Neuronal stem cell (in vitro differentiated cells): ENCODE measurements around the gene SEC14L3.

Source experiments
- DNase-seq: peaks from one replicate; pipeline ENCODE4 v3.0.0-alpha.2; 2013; ENCODE audit warnings: low spot score
- H2AFZ ChIP-seq: one replicate; pipeline ENCODE4 v1.6.1; 2013; ENCODE audit warnings: mild to moderate bottlenecking, low read length, inconsistent platforms
- H2AK5ac ChIP-seq: 2 replicates; pipeline ENCODE4 v1.6.1; 2013; ENCODE audit warnings: low read depth, mild to moderate bottlenecking, inconsistent platforms, low read length, moderate library complexity, mixed read lengths
- H2BK120ac ChIP-seq: 2 replicates; pipeline ENCODE4 v1.6.1; 2013; ENCODE audit warnings: low read depth, mild to moderate bottlenecking, inconsistent platforms, low read length, moderate library complexity, mixed read lengths
- H2BK12ac ChIP-seq: one replicate; pipeline ENCODE4 v1.6.1; 2013; ENCODE audit warnings: low read length, inconsistent platforms
- H2BK15ac ChIP-seq: 2 replicates; pipeline ENCODE4 v1.6.1; 2013; ENCODE audit warnings: mild to moderate bottlenecking, low read length, inconsistent platforms, mixed read lengths
- H2BK5ac ChIP-seq: one replicate; pipeline ENCODE4 v1.6.1; 2013; ENCODE audit warnings: inconsistent platforms, mild to moderate bottlenecking, low read length, moderate library complexity
- H3K14ac ChIP-seq: one replicate; pipeline ENCODE4 v1.6.1; 2013; ENCODE audit warnings: low read length, inconsistent platforms
- H3K18ac ChIP-seq: 2 replicates; pipeline ENCODE4 v1.6.1; 2013; ENCODE audit warnings: low read length, inconsistent platforms
- H3K23ac ChIP-seq: 2 replicates; pipeline ENCODE4 v1.6.1; 2013; ENCODE audit warnings: low read depth, mild to moderate bottlenecking, mixed read lengths, low read length, inconsistent platforms; ENCODE audit not compliant: poor library complexity
- H3K27ac ChIP-seq: replicated peaks from 3 replicates; pipeline ENCODE4 v1.5.1; 2013; ENCODE audit warnings: low read length, inconsistent platforms
- H3K27me3 ChIP-seq, 3 experiments: 2 replicates each; pipeline ENCODE4 v1.6.1; 2013; ENCODE audit warnings: low read length in 3 of 3, mild to moderate bottlenecking in 2 of 3, inconsistent platforms in 1 of 3, low read depth in 1 of 3, mixed read lengths in 1 of 3, moderate library complexity in 1 of 3; ENCODE audit not compliant: control insufficient read depth in 3 of 3, insufficient read depth in 3 of 3
- H3K36me3 ChIP-seq, 2 donors: replicated peaks in 1 of 2; 2 replicates each; pipeline ENCODE4 v1.6.1; 2013; ENCODE audit warnings: low read length in 2 of 2; ENCODE audit not compliant: control insufficient read depth in 2 of 2, insufficient read depth in 2 of 2
- H3K4ac ChIP-seq: 2 replicates; pipeline ENCODE4 v1.6.1; 2013; ENCODE audit warnings: inconsistent platforms, mild to moderate bottlenecking, low read length, moderate library complexity
- H3K4me1 ChIP-seq, 2 donors: 1 replicate in 1 of 2; 2 replicates in 1 of 2; pipeline ENCODE4 v1.6.1; 2013; ENCODE audit warnings: low read length in 2 of 2, low read depth in 1 of 2; ENCODE audit not compliant: control insufficient read depth in 2 of 2, insufficient read depth in 1 of 2
- H3K4me2 ChIP-seq: one replicate; pipeline ENCODE4 v1.6.1; 2013; ENCODE audit warnings: mild to moderate bottlenecking, low read length, inconsistent platforms; ENCODE audit not compliant: insufficient read depth, poor library complexity, severe bottlenecking
- H3K4me3 ChIP-seq, 2 donors: 2 replicates each; pipeline ENCODE4 v1.5.1; 2013; ENCODE audit warnings: low read length in 2 of 2, mild to moderate bottlenecking in 2 of 2, inconsistent platforms in 1 of 2, moderate library complexity in 1 of 2
- H3K79me1 ChIP-seq: one replicate; pipeline ENCODE4 v1.6.1; 2013; ENCODE audit warnings: low read depth, mild to moderate bottlenecking, inconsistent platforms, low read length, moderate library complexity
- H3K9ac ChIP-seq: one replicate; pipeline ENCODE4 v1.6.1; 2013; ENCODE audit warnings: mild to moderate bottlenecking, low read depth, low read length, inconsistent platforms; ENCODE audit not compliant: poor library complexity
- H3K9me3 ChIP-seq, 2 donors: replicated peaks in 1 of 2; 2 replicates each; pipeline versions ENCODE3 to v1.6.1; 2013; ENCODE audit warnings: low read length in 2 of 2, mild to moderate bottlenecking in 2 of 2, inconsistent platforms in 1 of 2, low read depth in 1 of 2, mixed read lengths in 1 of 2, moderate library complexity in 1 of 2; ENCODE audit not compliant: control insufficient read depth in 2 of 2, insufficient read depth in 1 of 2
- H4K8ac ChIP-seq: one replicate; pipeline ENCODE4 v1.6.1; 2013; ENCODE audit warnings: low read depth, mild to moderate bottlenecking, inconsistent platforms, low read length, moderate library complexity
- H4K91ac ChIP-seq: one replicate; pipeline ENCODE4 v1.6.1; 2013; ENCODE audit warnings: low read length, low read depth, mild to moderate bottlenecking, inconsistent platforms; ENCODE audit not compliant: poor library complexity
- whole genome bisulfite sequencing, 2 donors: extraction: QIAGEN DNeasy Blood & Tissue Kit; methylation state at CpG; one replicate each; pipeline ENCODE4 v1.1.7; 2013; ENCODE audit warnings: missing lambda C conversion rate in 2 of 2, mixed read lengths in 1 of 2; ENCODE audit not compliant: insufficient read length in 2 of 2, insufficient replicate concordance in 1 of 2; ENCODE audit errors: extremely low coverage in 2 of 2; 5-methylcytosine and 5-hydroxymethylcytosine counted together

Gene SEC14L3

DNA sequence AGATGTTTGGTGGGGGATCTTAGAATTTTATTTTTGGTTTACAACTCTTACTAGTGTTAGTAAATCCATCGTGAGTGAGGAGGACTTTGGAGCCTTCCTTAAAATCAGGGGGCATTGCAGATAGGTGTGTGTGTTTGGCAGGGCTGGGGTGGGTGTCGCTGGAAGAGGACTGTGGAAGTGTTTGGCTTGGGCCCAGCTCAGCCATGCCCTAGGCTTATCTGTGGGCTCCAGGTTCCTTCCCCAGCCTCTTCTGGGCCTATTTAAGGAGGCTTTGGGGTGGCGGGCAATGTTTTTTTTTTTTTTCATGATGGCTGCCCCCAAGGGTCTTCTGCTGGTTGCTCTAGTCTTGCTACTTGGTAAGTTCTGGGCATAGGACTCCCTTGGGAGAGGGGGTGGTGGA is 24.2 kb downstream of the SEC14L3 start:
- H3K4me1 ChIP-seq = peaks cover 3 to 9% of the 10 kb centered on the region in 2 donors
- H3K23ac ChIP-seq = no peak overlapping the region
- no peak overlapping the region for H3K9ac ChIP-seq
- H3K4me3 ChIP-seq = no peak overlapping the region
- no peak overlapping the region for H2BK5ac ChIP-seq
- H4K8ac ChIP-seq = no peak overlapping the region
- H3K27me3 ChIP-seq = peaks cover 0 to 7% (median 0%) of the 10 kb centered on the region in 3 experiments
- no peak overlapping the region for H4K91ac ChIP-seq
- peak overlapping the region; percentile 11 for H2AK5ac ChIP-seq
- H3K79me1 ChIP-seq = no peaks in the 10 kb centered on the region
- no peak overlapping the region for H2BK15ac ChIP-seq
- no peak for DNase-seq
- H3K27ac ChIP-seq = no peak overlapping the region
- H2BK120ac ChIP-seq = no peak overlapping the region
- no peak overlapping the region for H3K4me2 ChIP-seq
- no peak overlapping the region for H3K18ac ChIP-seq
- no peak overlapping the region for H2AFZ ChIP-seq
- no peak overlapping the region for H3K4ac ChIP-seq
- H2BK12ac ChIP-seq = no peak overlapping the region
- H3K9me3 ChIP-seq = no peaks in the 10 kb centered on the region
- WGBS, 2 donors = no CpG with 5 or more reads among the region's 3 CpGs
- H3K14ac ChIP-seq = no peak overlapping the region
- H3K36me3 ChIP-seq = no peaks in the 10 kb centered on the region

DNA sequence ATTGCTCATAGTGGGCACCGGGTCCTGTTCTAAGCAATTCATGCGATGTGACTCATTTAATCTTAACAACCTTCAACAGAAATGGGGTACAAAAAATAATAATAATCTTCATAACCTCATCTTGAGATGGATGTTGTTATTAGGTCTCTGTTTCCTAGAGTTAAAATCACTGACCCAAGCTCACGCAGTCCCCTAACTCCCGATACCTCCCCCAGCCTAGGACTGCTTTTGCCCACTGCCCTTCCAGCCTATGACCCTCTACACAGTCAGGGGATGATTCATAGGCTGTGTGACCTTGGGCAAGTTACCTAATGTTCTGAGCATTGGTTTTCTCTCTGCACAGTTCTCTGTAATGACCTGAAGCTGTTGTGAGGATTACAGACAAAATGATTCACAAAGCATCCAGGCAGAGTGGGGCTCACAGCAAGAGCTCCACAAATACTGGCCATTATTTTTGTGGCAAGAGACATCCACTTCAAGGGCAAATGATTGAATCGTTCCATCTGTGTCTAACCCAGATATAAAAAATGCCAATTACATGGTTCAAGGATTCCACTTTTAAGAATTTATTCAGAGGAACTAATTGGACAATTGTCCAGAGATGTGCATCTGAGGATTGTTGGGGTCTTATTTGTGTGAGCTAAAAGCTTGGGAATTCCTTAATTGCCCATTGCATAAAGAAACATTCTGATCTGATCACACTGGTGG is 26.2 kb downstream of the SEC14L3 start:
- WGBS, 2 donors = no CpG with 5 or more reads among the region's 5 CpGs
- H3K27ac ChIP-seq = no peak overlapping the region
- no peak overlapping the region for H2BK120ac ChIP-seq
- H2BK15ac ChIP-seq = no peak overlapping the region
- peaks cover 0 to 7% (median 0%) of the 10 kb centered on the region in 3 experiments for H3K27me3 ChIP-seq
- no peak overlapping the region for H3K9ac ChIP-seq
- no peaks in the 10 kb centered on the region for H3K36me3 ChIP-seq
- no peaks in the 10 kb centered on the region for H3K9me3 ChIP-seq
- no peak overlapping the region for H3K18ac ChIP-seq
- H2BK5ac ChIP-seq = no peak overlapping the region
- H4K8ac ChIP-seq = no peak overlapping the region
- H2AFZ ChIP-seq = peak overlapping the region; percentile 91
- no peak for DNase-seq
- no peaks in the 10 kb centered on the region for H3K79me1 ChIP-seq
- H3K4me1 ChIP-seq = peaks cover 3 to 9% of the 10 kb centered on the region in 2 donors
- H3K4ac ChIP-seq = no peak overlapping the region
- no peak overlapping the region for H2BK12ac ChIP-seq
- H4K91ac ChIP-seq = no peak overlapping the region
- no peak overlapping the region for H3K4me3 ChIP-seq
- H2AK5ac ChIP-seq = no peak overlapping the region
- H3K14ac ChIP-seq = no peak overlapping the region
- no peak overlapping the region for H3K4me2 ChIP-seq
- peak overlapping the region; percentile 26 for H3K23ac ChIP-seq

DNA sequence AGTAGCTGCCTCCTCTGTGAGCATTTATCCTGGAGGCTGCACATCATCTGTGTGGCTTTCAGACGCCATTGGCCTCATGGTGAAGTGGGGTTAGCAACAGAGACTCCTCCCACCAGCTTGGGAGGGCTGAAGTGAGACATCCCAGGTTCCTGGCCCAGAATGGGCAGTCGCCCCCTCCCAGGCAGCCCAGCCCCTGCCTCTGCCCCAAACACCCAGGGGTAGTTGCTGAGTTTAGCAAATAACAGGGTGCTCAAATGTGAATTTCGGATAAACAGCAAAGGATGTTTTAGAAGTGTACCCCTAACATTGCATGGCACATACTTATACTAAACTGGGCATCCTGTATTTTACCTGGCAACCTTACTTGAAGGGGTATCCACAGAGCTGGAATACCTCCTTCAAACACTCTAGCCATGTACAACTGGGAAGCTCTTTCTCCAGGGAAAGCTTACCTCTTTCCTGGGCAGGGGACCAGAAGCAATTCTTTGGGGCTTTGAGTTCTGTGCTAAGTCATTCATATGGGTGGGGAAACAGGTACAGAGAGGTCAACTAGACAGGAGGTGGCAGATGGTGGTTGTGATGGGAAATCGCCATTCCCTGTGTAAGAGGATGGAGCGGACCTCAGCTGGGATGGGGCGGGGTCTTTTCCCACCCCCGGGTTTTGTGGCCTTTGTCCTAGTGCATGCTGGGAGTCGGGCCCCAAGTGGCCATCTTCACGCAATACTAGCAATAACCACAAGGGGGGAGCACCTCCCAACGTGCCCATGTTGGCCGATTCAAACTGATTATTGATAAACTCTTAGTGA is 27.0 kb downstream of the SEC14L3 start:
- Histone ChIP-seq H3K9me3 (no peaks in the 10 kb centered on the region), H3K36me3 (no peaks in the 10 kb centered on the region), H4K91ac (no peak overlapping the region), H3K4me2 (peak overlapping the region; percentile 41), H2AK5ac (peak overlapping the region; percentile 66), H2BK12ac (no peak overlapping the region), H3K27ac (no peak overlapping the region), H3K23ac (no peak overlapping the region), H2AFZ (peak overlapping the region; percentile 91), H2BK5ac (no peak overlapping the region), H3K9ac (no peak overlapping the region), H3K14ac (no peak overlapping the region), H3K4me1 (peaks cover 3 to 9% of the 10 kb centered on the region in 2 donors), H3K4ac (peak overlapping the region; percentile 94), H2BK120ac (no peak overlapping the region), H3K27me3 (peaks cover 0 to 7% (median 0%) of the 10 kb centered on the region in 3 experiments), H4K8ac (peak overlapping the region; percentile 56), H3K79me1 (no peaks in the 10 kb centered on the region), H3K18ac (no peak overlapping the region), H2BK15ac (peak overlapping the region; percentile 3), H3K4me3 (peak overlapping the region in 1 of 2 donors; percentile 26)
- WGBS, 2 donors = no CpG with 5 or more reads among the region's 11 CpGs
- DNase-seq = peak; percentile 80

DNA sequence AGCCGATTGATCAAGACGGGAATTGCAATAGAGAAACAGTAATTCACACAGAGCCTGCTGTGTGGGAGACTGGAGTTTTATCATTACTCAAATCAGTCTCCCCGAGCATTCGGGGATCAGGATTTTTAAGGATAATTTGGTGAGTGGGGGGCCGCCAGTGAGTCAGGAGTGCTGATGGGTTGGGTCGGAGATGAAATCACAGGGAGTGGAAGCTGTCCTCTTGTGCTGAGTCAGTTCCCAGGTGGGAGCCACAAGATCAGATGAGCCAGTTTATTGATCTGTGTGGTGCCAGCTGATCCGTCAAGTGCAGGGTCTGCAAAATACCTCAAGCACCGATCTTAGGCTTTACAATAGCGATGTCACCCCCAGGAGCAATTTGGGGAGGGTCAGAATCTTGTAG is 30.7 kb downstream of the SEC14L3 start:
- no peak overlapping the region for H2BK12ac ChIP-seq
- H3K4me3 ChIP-seq = no peak overlapping the region
- H3K9me3 ChIP-seq = no peaks in the 10 kb centered on the region
- no peak overlapping the region for H3K23ac ChIP-seq
- H2BK120ac ChIP-seq = no peak overlapping the region
- WGBS, 2 donors = no CpG with 5 or more reads among the region's 9 CpGs
- H3K4me2 ChIP-seq = no peak overlapping the region
- no peak overlapping the region for H3K18ac ChIP-seq
- H3K14ac ChIP-seq = no peak overlapping the region
- H2AFZ ChIP-seq = no peak overlapping the region
- no peaks in the 10 kb centered on the region for H3K79me1 ChIP-seq
- no peak for DNase-seq
- H3K4ac ChIP-seq = no peak overlapping the region
- peak overlapping the region; percentile 63 for H3K9ac ChIP-seq
- H2AK5ac ChIP-seq = no peak overlapping the region
- H3K36me3 ChIP-seq = no peaks in the 10 kb centered on the region
- H4K8ac ChIP-seq = no peak overlapping the region
- no peak overlapping the region for H2BK5ac ChIP-seq
- no peak overlapping the region for H4K91ac ChIP-seq
- H2BK15ac ChIP-seq = no peak overlapping the region
- H3K27me3 ChIP-seq = peaks cover 0 to 8% (median 0%) of the 10 kb centered on the region in 3 experiments
- peaks cover 3 to 9% of the 10 kb centered on the region in 2 donors for H3K4me1 ChIP-seq
- no peak overlapping the region for H3K27ac ChIP-seq
